ENCODE results near the gene KATNIP. TPM values are rescaled to one million over a fixed set of nuclear protein-coding genes. Genes with fewer than 3 reads are reported as not detected.

KATNIP gene
- polyA plus RNA-seq, 1 donor (not counting 4 experiments of a cell fraction or from before 2014, with no cell fraction given) = 19.0 TPM

DNA sequence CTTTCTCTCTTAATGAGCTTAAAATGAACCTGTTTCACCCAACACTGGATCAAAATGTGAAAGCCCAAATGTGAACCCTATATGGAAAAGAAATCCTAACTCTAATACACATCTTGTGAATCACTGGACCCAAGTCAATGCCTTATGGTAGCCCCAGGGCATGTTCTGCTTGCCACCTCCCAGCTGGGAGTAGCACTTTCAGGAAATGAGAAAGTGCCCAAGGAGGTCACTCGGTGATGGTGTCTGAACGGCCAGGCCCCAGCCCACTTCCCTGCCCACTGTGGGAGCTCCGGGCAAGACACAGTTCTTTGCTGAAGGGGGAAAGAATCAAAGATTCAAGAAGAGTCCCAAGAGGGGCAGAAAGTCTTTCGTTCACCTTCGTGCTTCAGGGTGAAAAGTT is 46.3 kb upstream of the KATNIP start:
- Histone ChIP-seq H3K9me3 (ENCODE audit: control insufficient read depth, low read depth, low read length) (no peaks in the 10 kb centered on the region), H3K36me3 (ENCODE audit: control insufficient read depth in 2 of 2, extremely low read depth in 1 of 2, insufficient read depth in 2 of 2, low read length in 2 of 2) (peaks cover 46 to 54% of the 10 kb centered on the region in 2 experiments)
- dilution Hi-C loops (cut with MboI; ENCODE audit: extremely low pct_ligation_motif_present, low sequenced_read_pairs) = no loop called here

GRCh38 chr16:27505297-27506236 is 44.4 kb upstream of the KATNIP start:
- Histone ChIP-seq H3K27me3 (ENCODE audit: control insufficient read depth, extremely low read depth, insufficient read depth, low read length) (no peaks in the 10 kb centered on the region), H3K4me1 (ENCODE audit: control insufficient read depth, extremely low read depth, insufficient read depth, low read length) (peaks cover 26% of the 10 kb centered on the region), H3K36me3 (ENCODE audit: control insufficient read depth in 2 of 2, extremely low read depth in 1 of 2, insufficient read depth in 2 of 2, low read length in 2 of 2) (peaks cover 35 to 53% of the 10 kb centered on the region in 2 experiments), H3K4me2 (ENCODE audit: control insufficient read depth, extremely low read depth, insufficient read depth, low read depth, low read length) (peak overlapping the region; percentile 43), H3K79me2 (ENCODE audit: control insufficient read depth, insufficient read depth, low read length) (no peaks in the 10 kb centered on the region), H3K4me3 (ENCODE audit: control insufficient read depth in 2 of 3, extremely low read depth in 1 of 3, insufficient read depth in 2 of 3, low read depth in 1 of 3, low read length in 3 of 3) (peak overlapping the region in 1 of 3 experiments; percentile 14), H3K9me1 (ENCODE audit: control insufficient read depth, extremely low read depth, insufficient read depth, low read length) (peaks cover 4% of the 10 kb centered on the region), H3K9me3 (ENCODE audit: control insufficient read depth, low read depth, low read length) (no peaks in the 10 kb centered on the region), H3K27ac (ENCODE audit: control insufficient read depth, insufficient read depth, low read length) (peak overlapping the region; percentile 59), H3K9ac (ENCODE audit: control insufficient read depth, extremely low read depth, insufficient read depth, low read length) (peak overlapping the region; percentile 19), H4K20me1 (ENCODE audit: control insufficient read depth, extremely low read depth, insufficient read depth, low read length) (no peaks in the 10 kb centered on the region), H2AFZ (ENCODE audit: control insufficient read depth, low read length) (no peak overlapping the region)
- DNase-seq (ENCODE audit: low read depth, low spot score) (peak; percentile 26), FAIRE-seq (peak; percentile 96)
- TF ChIP-seq CTCF (optimal IDR thresholded peaks at IDR 0.05 in 1 of 3, IDR thresholded peaks at IDR 0.05 in 1 of 3, conservative IDR thresholded peaks at IDR 0.05 in 1 of 3; ENCODE audit: extremely low read depth in 1 of 3, insufficient read depth in 2 of 3, low read length in 3 of 3) = no peak
- TF ChIP-seq EZH2 (IDR thresholded peaks at IDR 0.05; ENCODE audit: low read length) = no peak
- dilution Hi-C loops (cut with MboI; ENCODE audit: extremely low pct_ligation_motif_present, low sequenced_read_pairs) = no loop called here

More for the DNA sequence above, 46.3 kb upstream of the KATNIP start:
- DNase-seq (ENCODE audit: low read depth, low spot score) = no peak
- no peak overlapping the region for H3K9ac ChIP-seq (ENCODE audit: control insufficient read depth, extremely low read depth, insufficient read depth, low read length)
- H3K9me1 ChIP-seq (ENCODE audit: control insufficient read depth, extremely low read depth, insufficient read depth, low read length) = peaks cover 4% of the 10 kb centered on the region
- H3K4me3 ChIP-seq (ENCODE audit: control insufficient read depth in 2 of 3, extremely low read depth in 1 of 3, insufficient read depth in 2 of 3, low read depth in 1 of 3, low read length in 3 of 3) = no peak overlapping the region
- no peak overlapping the region for H3K27ac ChIP-seq (ENCODE audit: control insufficient read depth, insufficient read depth, low read length)
- no peaks in the 10 kb centered on the region for H4K20me1 ChIP-seq (ENCODE audit: control insufficient read depth, extremely low read depth, insufficient read depth, low read length)
- H3K79me2 ChIP-seq (ENCODE audit: control insufficient read depth, insufficient read depth, low read length) = no peaks in the 10 kb centered on the region
- H3K4me1 ChIP-seq (ENCODE audit: control insufficient read depth, extremely low read depth, insufficient read depth, low read length) = peaks cover 26% of the 10 kb centered on the region
- no peak for FAIRE-seq
- H3K4me2 ChIP-seq (ENCODE audit: control insufficient read depth, extremely low read depth, insufficient read depth, low read depth, low read length) = no peak overlapping the region
- H2AFZ ChIP-seq (ENCODE audit: control insufficient read depth, low read length) = no peak overlapping the region
- no peaks in the 10 kb centered on the region for H3K27me3 ChIP-seq (ENCODE audit: control insufficient read depth, extremely low read depth, insufficient read depth, low read length)
- no peak for TF ChIP-seq EZH2 (IDR thresholded peaks at IDR 0.05; ENCODE audit: low read length)
- no peak for TF ChIP-seq CTCF (optimal IDR thresholded peaks at IDR 0.05 in 1 of 3, IDR thresholded peaks at IDR 0.05 in 1 of 3, conservative IDR thresholded peaks at IDR 0.05 in 1 of 3; ENCODE audit: extremely low read depth in 1 of 3, insufficient read depth in 2 of 3, low read length in 3 of 3)
